HG02798 (cell line): ENCODE results near the gene RNASE7.
"Not testable (repeated sequence)": the region's sequence is repeated elsewhere in the genome, so short reads cannot be mapped to it uniquely, and the experiment has no call there.

Experiments used
- ATAC-seq: cut with Tn5 transposase; IDR thresholded peaks from one replicate; pipeline ENCODE4 v1.9.1; 2021; ENCODE audit warnings: mild to moderate bottlenecking; ENCODE audit not compliant: unreplicated experiment, poor library complexity

RNASE7 gene

DNA sequence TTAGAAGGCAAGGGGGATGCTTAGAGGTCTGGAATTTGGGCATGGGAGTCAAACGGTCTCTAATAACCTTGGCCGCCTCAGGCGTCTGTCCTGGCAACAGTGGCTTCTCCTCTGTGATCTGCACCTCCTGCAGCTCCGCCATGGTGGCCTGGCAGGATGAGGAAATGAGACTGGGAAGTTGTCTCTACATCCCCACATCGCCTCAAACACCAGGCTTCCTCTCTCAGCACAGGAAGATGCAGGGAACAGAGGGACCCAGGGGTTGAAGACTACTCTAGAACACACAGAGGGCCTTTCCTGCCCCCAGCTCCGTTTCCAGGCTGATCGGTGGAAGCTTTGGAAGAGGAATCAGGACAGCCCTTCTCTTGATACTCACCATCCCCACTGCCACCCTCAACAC, 19.0 kb upstream of the RNASE7 start:
- no peak for ATAC-seq

DNA sequence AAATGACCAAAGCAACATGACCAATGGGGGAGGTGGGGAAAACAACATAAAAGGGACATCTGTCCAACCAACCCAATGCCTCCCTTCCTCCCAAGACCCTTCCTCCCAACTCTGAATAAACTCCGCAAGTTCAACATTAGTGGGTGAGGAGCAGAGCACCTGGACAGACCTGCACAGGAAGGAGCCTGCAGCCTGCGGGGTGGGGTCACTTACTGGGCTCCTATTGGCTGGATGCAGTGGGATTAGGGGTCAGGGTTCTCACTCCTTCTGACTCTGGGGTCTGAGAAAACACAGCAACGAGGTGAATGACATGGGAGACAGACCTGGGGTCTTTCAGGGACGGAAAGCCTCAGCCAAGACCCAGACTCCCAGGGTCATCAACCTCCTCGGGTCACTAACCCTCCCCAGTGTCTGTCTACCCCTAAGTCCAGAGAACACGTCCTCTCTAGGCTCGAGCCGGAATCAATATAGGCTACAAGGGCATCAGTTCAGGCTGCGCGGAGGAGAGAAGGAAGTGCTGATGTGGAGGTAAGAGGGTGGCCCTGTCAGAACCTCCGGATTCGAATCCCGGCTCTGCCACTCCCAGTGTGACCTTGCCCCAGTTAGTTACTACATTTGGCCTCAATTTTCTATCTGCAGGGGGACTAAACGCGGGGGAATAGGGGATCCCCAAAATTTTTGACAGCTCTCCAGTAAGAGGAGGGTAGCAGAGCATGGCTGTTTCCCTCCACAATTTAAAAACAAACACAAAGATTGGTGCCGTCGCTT, 18.2 kb upstream of the RNASE7 start:
- ATAC-seq, result no peak

DNA sequence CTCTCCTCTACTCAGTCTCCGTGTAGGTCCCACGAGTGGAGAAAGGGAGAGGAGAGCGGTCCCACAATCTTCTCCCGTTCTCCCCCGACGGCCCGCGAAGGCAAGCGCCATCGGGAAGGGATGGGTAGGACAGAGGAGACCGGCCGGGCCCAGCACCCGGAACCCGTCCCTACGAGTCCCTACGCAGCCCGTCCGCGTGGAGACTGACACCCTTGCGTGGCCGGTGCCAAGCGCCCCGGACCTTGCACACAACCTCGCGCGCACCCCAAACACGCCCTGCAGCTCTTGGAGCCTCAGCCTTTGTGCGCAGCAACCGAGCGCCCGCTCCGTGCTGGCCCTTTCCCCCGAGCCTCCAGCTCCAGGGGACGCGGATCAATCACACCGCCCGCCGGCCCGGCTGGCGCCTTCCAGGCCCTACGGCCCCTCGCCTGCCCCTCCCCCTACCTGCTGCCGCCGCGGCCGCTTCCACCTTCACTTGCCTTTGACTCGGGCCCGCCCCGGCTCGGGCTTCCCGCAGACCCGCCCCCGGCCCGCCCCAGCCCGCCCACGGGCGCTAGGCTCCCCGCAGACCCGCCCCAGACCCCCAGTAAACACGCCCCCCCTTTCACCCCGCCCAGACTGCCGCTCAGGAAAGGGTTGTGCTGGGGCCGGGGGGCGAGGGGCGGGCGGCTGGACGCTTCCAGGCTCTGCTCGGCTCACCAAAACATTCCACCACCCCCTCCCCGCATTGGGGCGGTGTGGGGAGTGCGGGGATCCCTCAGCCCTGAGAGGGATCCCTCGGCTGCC, 17.4 kb upstream of the RNASE7 start, which contains the start of gene NDRG2:
NDRG2 (minus strand) TSS at position 477 of the 786 bp plus-strand sequence. CDS start 1,746 bp downstream, outside the sequence.
- ATAC-seq, result peak; percentile 39

DNA sequence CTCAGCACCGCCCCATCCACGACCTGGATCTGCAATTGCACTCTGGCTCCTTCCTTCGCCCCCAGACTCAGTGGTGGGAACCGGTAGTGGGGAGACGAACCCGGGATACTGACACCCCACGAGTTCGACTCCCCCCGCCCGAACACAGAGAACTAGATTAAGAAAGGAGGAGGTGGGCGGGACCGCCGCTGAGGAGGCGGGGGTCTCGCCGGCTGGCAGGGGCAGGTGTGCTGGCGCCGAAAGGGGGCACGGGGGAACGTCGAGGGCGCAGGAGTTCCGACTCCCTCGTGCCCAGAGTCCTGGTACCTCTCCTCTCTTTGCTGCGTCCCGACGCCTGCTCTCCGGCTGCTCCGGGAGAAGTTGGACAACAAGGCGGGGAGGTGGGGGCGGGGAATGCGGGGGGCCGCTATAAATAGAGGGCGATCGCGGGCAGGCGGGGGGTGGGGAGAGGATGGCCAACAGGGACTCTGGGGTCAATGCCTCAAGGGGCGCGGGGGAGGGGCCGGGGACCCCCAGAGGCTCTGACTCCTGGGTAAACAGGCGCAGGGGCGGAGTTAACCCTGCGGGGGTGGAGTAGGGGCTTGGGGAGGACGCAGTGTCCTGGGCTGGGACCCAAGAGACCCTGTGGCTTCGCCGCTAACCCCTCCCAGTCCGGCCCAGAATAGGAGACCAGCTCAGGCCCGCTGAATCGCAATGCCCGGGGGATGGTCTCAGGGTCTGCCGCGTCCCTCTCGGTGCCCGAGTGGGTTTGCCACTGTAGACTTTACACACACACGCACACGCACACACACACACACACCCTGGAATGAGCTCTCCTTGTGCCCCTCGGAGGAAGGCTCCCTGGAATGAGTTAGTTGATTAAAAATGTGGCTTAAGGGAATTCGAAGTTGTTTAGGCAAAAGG, 16.5 kb upstream of the RNASE7 start:
- no peak for ATAC-seq

DNA sequence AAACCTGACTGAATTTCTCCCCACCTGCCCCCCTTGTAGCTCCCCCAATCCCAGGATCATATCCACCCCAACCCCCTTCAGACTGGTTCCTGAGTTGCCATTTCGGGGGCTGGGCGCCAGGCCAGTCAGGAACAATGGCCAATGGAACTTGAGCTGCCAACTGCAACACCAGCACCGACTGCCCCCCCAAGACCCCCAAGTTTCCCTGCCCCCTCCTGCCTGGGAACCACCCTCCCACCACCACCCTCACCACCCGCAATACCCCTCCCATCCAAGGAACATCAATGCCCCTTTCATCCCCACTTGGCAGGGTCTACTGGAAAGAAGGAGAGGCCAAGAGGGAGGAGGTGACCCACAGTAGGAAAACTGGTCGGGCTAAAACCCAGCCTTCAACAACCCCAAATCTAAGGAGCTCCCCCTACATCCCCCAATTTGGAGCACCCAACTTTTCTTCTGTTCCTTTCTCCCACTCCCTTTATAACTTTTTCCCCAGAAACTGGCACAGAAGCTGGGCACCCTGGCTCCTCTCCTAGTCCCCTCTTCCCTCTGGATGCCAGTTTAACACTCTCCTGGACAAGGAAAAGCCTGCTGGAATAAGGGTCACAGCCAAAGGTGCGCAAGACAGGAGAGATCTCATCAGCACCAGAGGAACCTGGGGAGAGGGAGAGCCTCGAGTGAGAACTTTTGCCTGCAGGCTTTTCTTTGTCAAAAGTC, 15.7 kb upstream of the RNASE7 start:
- no peak for ATAC-seq

DNA sequence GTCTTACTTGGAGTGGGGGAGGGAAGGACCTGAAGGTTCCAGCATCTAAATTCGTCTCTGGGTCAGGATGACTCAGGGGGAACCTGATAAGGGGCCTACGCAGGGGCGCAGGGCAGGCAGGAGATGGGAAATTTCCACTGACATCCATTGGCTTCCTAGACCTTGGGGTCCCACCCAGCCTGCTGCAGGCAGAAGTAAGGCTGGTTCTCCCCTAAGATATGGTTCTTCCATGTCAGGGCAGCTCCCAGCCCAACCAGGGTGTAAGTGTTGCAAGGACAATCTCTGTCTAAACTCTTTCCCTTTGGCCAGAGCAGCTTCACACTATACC, 15.2 kb upstream of the RNASE7 start:
- ATAC-seq, result no peak

DNA sequence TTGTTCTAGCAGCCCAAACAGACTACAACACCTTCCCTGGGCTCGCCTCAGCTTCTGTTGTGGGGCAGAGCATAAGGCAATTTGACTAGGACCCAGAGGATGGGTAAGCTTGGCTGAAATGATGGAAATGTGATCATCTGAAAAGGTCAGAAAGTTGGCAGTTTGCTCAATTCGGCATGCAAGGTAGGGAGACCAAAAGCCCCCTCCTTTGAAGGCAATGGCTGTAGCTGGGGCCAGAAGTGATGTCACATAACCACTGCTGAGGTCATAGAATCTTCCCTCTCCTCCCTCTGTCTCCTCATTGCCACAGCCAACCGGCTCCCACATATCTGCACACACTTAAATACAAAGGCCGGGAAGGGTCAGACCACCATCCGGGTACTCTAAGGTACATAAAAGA, 12.2 kb upstream of the RNASE7 start, which contains the start of gene TPPP2:
TPPP2 (plus strand) TSS at position 301 of the 400 bp plus-strand sequence. CDS start 365 bp downstream, outside the sequence.
- no peak for ATAC-seq

DNA sequence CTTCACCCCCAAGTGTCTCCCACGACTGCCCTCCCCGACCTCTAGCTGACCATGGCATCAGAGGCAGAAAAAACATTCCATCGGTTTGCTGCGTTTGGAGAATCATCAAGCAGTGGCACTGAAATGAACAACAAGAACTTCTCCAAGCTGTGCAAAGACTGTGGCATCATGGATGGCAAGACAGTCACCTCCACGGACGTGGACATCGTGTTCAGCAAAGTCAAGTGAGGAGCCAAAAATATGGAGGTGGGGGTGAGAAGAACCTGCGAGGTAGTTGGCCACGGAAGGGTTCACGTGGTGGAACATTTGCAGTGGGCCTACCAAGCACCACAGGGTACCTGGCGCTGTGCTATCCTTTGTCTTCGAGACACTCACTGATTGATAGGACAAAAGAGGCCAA, 11.6 kb upstream of the RNASE7 start:
- ATAC-seq, result no peak

DNA sequence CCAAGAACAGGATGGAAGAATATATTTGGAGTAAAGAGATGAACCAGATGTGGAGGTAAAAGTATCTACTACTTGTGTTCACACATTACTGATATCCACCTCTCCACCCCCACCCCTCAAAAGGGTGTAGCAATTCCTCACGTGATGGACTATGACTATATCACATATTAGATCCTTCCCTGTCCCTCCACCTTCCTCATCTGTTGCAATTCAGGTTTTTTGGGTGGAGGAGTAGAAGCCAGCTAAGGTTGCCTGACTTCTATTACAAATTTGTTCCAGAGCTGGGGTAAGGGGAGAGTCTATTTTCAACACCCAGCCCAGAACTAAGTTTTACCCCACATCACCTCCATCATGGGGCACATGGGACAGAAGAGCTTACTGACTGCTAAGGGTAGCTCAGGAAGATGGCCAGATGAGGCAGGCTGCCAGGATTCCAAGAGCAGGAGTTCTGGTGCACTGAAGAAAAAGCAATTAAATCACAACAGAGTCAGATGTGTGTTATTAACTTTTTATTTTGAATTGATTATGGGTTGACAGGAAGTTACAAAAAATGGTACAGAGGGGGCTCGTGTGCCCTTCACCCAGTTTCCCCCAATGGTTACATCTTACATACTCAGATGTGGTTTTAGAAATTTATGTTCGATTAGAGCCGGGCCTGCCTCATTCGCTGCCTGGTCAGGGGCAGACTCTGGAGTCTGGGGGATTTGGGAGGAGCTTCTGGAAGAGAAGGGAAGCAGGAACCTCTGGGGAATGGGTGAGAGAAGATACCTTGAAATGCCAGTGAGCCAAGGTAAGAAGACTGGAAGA, 9.6 kb upstream of the RNASE7 start:
- ATAC-seq, result no peak

DNA sequence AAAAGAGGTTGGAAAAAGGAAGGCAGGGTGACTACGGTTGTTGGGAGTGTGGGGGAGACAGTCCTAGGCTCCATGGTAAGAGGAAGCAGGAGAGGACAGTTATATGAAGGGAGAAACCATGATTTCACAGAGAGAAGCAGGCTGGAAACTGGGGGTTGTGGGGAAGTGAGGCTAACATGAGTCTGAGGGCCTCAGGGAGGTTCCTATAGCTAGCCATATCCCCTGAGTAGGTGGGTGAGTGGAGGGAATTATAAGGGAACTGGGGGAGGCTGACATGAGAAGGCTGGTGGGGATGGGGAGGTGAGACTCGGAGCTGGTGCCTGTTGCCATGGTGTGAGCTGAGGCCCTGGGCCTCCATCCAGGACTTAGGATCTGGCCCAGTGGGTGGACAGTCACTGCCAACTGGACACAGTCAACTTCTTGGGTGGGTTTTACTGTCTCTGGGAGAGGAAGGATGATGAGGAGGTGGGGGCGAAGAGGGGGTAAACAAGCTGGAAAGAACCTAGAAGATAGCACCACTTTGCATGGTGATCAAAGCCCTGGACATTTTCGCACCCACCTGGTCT, 8.9 kb upstream of the RNASE7 start:
- ATAC-seq, result no peak

DNA sequence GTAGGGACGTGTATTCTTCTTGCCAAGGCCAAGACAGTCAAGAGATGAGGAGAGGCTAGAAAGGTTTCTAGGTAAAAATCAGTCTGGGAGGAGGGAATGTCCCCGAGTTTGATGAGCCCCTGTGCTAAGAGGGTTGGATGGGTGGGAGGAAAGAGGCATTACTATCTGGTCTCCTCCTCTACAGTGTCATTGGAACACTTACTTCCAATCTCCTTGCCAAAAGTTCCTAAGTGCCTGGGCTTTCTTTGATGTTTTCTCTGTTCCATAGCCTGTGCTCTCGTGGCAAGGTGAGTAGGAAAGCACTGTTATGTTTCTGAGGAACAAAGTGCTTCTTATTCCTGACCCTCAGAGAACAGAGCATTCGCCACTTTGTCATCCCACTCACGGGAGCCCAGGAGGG, 7.5 kb upstream of the RNASE7 start, which contains the start of gene RNASE13:
RNASE13 (minus strand) TSS at position 101 of the 400 bp plus-strand sequence. CDS start 519 bp downstream, outside the sequence.
- no peak for ATAC-seq

DNA sequence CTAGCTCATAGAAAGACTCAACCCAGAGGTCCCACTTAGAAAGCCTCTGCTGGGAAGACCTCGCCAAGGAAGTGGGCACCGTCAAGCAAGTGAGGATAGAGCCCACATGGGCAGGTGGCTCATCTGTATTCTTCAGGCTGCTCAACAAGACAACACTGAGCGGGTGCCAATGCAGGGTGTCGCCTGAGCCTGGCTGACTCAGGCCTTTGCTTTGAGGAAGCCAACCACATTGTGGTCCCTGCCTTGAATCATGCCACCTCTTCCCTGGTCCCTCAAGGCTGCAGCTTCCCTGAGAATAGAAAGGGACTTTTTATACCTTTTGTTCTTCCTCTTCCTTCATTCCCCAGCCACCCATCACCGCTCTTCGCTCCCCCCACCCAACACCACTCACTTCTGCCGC, 5.4 kb upstream of the RNASE7 start:
- no peak for ATAC-seq

DNA sequence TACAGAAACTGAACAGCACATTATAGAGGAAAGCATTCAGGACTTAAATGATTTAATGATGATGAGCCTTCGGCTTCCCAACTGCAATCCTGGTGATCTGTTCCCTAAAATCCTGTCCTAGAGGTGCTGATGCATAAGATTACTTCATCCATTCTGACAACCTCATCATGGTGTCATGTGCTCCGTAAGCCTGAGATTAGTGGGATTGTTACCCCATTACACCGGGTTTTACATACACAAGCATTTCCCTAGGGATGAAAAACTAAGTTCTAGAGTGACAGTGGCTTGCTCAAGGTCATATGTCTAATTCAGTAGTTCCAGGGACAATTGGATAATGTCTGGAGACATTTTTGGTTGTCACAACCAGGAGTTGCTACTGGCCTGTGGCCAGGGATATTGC, 5.0 kb upstream of the RNASE7 start:
- no peak for ATAC-seq

DNA sequence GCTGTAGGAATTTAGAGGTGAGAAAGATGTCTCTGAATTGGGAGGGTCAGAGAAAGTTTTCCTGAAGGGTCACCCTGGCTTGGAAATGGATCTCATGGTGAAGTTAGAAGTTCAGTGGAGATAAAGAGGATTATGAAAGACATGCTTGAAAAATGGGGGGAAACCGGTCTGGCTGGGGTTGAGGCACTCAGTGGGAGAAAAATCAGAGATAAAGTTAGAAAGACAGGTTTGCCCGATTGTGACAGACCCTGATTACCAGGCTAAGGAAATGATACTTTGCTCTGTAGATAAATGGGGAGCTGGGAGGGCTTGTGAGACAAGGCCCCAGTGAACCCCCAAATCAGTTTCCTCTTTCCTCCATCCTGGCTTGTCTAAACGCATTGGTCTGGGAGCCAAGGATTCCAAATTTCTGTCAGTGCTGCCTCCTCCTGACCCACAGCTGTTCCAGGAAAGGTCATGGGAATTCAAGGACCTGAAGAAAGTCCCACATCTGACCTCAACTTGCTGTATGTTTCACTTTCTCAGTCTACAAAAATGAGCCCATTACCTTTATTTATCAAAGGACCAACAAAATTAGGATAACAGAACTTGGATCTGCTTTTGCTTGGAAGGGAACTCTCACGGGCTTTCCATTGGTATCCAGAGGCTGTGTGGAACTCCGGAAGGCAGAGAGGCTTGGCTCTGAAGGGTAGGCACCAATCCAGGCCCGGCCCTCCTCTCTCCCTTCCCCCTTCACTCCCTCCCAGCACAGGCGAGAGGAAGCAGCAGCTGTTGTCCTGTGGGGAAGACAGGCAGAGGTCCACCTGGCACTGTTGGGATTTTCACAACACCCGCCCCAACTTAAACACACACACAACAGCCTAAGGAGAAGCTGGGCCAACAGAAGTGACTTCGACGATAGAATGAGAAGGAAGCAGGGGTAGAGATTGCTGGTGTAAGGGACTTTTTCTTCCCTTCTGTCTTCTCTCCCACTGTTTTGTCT, 3.4 kb upstream of the RNASE7 start:
- ATAC-seq, result no peak

DNA sequence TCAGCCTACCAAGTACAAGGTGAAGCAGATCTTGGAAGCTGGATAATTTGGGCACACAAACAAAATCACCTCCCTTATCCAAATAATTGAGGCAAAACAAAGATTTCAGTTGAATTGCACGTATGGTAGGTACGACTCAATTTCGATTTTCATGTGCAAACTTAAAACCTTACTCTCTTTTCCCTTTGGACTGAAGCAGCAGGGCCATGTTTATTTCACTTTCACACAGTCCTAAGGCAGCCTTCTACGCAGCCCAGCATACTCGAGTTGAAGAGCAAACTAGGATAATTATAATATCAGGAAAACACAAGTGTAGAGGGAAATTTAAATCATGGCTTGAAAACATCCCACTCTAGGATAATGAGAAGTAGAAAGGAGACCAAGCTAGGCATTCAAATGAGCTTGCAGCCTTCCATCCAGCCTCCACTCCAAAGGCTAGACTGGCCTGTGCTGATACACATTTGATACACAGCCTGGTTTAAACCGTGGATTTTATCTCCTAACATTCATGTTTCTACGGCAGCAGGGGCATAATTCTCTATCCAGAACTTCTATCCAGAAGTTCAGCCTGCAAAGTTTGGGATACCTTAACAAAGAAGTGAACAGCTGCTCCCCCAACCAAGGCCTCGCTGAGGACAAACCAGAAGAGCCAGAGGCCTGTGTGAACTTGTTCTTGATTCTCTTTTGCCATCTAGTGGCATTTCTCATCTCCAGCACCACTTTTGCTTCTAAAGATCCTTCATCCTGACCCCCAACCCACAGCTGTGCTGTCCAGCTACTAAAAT, 2.4 kb upstream of the RNASE7 start:
- no peak for ATAC-seq

DNA sequence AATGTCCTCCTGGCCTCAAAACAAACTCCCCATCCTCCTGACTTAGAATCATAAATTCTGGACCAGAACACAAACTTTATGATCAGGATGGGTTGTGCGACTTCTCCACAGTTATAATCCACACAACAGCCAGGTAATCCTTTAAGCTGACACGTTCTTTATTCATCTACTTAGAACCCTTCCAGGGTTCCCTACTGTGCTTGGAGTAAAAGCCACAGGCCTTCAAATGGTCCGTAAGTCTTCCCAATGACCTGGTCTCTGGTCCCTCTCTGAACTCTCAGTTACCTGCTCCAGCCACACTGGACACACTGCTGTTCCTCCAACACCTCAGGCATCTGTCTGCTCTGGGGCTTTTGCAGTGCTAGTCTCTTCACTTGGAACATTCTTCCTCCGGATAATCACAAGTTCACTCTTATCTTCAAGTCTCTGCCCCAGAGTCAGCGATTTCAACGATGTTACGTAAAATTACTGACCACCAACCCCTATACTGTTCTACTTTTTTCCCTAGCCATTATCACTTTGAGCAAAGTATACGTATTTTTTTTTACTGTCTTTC, 1.7 kb upstream of the RNASE7 start:
- ATAC-seq, result no peak

DNA sequence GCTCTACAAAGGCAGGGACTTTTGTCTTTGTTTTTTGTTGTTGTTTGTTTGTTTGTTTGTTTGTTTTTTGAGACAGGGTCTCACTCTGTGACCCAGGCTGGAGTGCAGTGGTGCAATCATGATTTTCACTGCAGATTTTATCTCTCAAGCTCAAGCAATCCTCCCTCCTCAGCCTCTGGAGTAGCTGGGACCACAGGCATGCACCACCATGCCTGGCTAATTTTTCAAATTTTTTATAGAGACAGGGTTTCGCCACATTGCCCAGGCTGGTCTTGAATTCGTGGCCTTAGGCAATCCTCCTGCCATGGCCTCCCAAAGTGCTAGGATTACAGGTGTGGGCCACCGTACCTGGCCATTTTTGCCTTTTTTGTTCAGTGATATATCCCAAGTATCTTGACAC, 1.2 kb upstream of the RNASE7 start:
- ATAC-seq, result not testable (repeated sequence)
